Naive thymus-derived CD8-positive, alpha-beta T cell (primary cell): Measurements from ENCODE around the gene TNKS1BP1. TPM values are rescaled to one million over a fixed set of nuclear protein-coding genes. Genes with fewer than 3 reads are reported as not detected.
"Not testable (repeated sequence)": the region's sequence is repeated elsewhere in the genome, so short reads cannot be mapped to it uniquely, and the experiment has no call there.

Experiments used
- ATAC-seq, 2 donors: fragments of 150-1000 bp; cut with Tn5 transposase in 1 of 2; sonication (Bioruptor Pico), chemical (Tn5 transposase) in 1 of 2; 1 replicate in 1 of 2; 2 replicates in 1 of 2; pipeline ENCODE4 v1.10.0; 2021; ENCODE audit warnings: mild to moderate bottlenecking in 2 of 2, moderate library complexity in 2 of 2
- POLR2A ChIA-PET: fragments of 350-600 bp; sonication (Branson Sonifier 250); formaldehyde crosslinking; loops from one replicate; lab custom pipeline; 2021; ENCODE audit warnings: antibody characterized with exemption; lab: Charles Lee
- DNase-seq, 10 donors: peaks; one replicate each; pipeline versions ENCODE4 v3.0.0 to v3.0.0-alpha.2; 2020 to 2022
- H3K27ac Mint-ChIP-seq, 10 donors: one replicate each; pipeline ENCODE4 v1.8.0; 2020 to 2022; ENCODE audit warnings: mild to moderate bottlenecking in 10 of 10, mixed read lengths in 10 of 10, moderate library complexity in 4 of 10, inconsistent platforms in 1 of 10
- H3K27me3 Mint-ChIP-seq, 5 donors: one replicate each; pipeline ENCODE4 v1.8.0; 2021 to 2022; ENCODE audit warnings: mixed read lengths in 5 of 5
- H3K36me3 Mint-ChIP-seq, 3 donors: one replicate each; pipeline ENCODE4 v1.8.0; 2020 to 2022; ENCODE audit warnings: mixed read lengths in 3 of 3, mild to moderate bottlenecking in 2 of 3, inconsistent platforms in 1 of 3
- H3K4me1 Mint-ChIP-seq, 4 donors: one replicate each; pipeline ENCODE4 v1.8.0; 2021 to 2022; ENCODE audit warnings: mixed read lengths in 4 of 4
- H3K4me3 Mint-ChIP-seq, 10 donors: one replicate each; pipeline ENCODE4 v1.8.0; 2020 to 2022; ENCODE audit warnings: mild to moderate bottlenecking in 10 of 10, mixed read lengths in 10 of 10, moderate library complexity in 6 of 10, inconsistent platforms in 1 of 10
- H3K9me3 Mint-ChIP-seq, 9 donors: one replicate each; pipeline ENCODE4 v1.8.0; 2020 to 2022; ENCODE audit warnings: mixed read lengths in 9 of 9, mild to moderate bottlenecking in 3 of 9, inconsistent platforms in 1 of 9, moderate library complexity in 1 of 9
- polyA plus RNA-seq, 3 donors: library from polyadenylated mRNA; unstranded; fragments of 300-500 nt; fragmentation: Illumina TruSeq; gene quantifications; one replicate each; pipeline ENCODE4 v1.2.3, GENCODE V29; 2021
- total RNA-seq, 8 experiments: library from RNA in 2 of 8; stranded (reverse) in 2 of 8; gene quantifications; one replicate each; pipeline ENCODE4 v1.2.3 and lab custom pipeline; 2021 to 2026

Gene TNKS1BP1
- total and polyA plus RNA-seq, 5 experiments from 2014 or later, result 0.97 to 20.9 (median 6.7) TPM

- Mint-ChIP-seq H3K4me1 (peaks cover 3 to 13% (median 5%) of the 10 kb centered on the region in 4 donors), H3K9me3 (peaks cover 0 to 2% (median 0%) of the 10 kb centered on the region in 9 donors), H3K4me3 (no peak overlapping the region), H3K27me3 (no peaks in the 10 kb centered on the region), H3K36me3 (peaks cover 3 to 14% (median 9%) of the 10 kb centered on the region in 3 donors), H3K27ac (peak overlapping the region in 1 of 10 donors; percentile 57)
- ATAC-seq, result no peak
- DNase-seq, result peak in 1 of 10 donors; percentile 23
- POLR2A ChIA-PET, result no interaction called here
Measured at GRCh38 chr11:57306161-57306876, 18.4 kb downstream of the TNKS1BP1 start.

GRCh38 chr11:57305523-57305922 lies 19.2 kb downstream of the TNKS1BP1 start:
- no peak overlapping the region for H3K27ac Mint-ChIP-seq
- H3K36me3 Mint-ChIP-seq, result peaks cover 8 to 22% (median 17%) of the 10 kb centered on the region in 3 donors
- H3K9me3 Mint-ChIP-seq, result peaks cover 0 to 2% (median 0%) of the 10 kb centered on the region in 9 donors
- peak in 1 of 10 donors; percentile 48 for DNase-seq
- POLR2A ChIA-PET, result no interaction called here
- no peak overlapping the region for H3K4me3 Mint-ChIP-seq
- H3K27me3 Mint-ChIP-seq, result no peaks in the 10 kb centered on the region
- ATAC-seq, result no peak
- H3K4me1 Mint-ChIP-seq, result peaks cover 0 to 13% (median 3%) of the 10 kb centered on the region in 4 donors

- peak in 1 of 10 donors; percentile 50 for DNase-seq
- H3K4me1 Mint-ChIP-seq, result peaks cover 0 to 6% (median 3%) of the 10 kb centered on the region in 4 donors
Measured at GRCh38 chr11:57303990-57304579, 20.7 kb downstream of the TNKS1BP1 start.

DNA sequence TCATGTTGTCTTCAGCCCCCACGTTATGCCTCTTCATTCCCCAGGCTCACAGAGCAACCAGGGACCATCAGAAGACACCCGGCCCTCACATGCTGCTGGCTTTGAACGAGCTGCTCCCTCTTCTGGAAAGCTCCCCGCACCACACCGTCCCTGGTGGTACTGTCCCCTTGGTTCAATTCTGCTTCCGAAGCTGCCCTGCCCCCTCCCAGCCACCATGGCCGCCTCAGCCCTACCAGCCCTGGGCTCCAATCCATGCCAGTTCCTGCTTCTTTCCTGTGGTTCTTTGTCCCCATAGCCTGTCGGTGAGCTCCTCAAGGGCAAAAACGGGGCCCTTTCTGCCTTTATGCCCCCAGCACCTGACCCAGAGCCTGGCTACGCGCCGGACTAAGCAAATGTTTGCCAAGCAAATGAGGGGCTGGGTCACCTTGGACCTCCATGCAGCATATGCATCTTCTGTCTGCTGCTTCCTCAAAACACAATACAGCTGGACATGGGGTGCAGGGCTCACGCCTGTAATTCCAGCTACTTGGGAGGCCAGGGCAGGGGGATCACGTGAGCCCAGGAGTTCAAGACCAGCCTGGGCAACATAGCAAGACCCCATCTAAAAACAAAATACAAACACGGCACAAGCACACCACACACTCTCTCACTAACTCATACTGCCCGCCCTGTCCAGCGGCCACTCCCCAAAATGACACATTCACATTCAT lies 21.3 kb downstream of the TNKS1BP1 start:
- Mint-ChIP-seq H3K4me1 (peaks cover 0 to 6% (median 1%) of the 10 kb centered on the region in 4 donors), H3K36me3 (peaks cover 16 to 38% (median 37%) of the 10 kb centered on the region in 3 donors), H3K4me3 (no peak overlapping the region), H3K27me3 (no peaks in the 10 kb centered on the region), H3K9me3 (peaks cover 0 to 14% (median 7%) of the 10 kb centered on the region in 9 donors), H3K27ac (no peak overlapping the region)
- peak in 1 of 10 donors; percentile 58 for DNase-seq
- ATAC-seq, result no peak
- POLR2A ChIA-PET, result no interaction called here

More at GRCh38 chr11:57303990-57304579, 20.7 kb downstream of the TNKS1BP1 start:
- Mint-ChIP-seq H3K36me3 (peaks cover 15 to 35% (median 32%) of the 10 kb centered on the region in 3 donors), H3K4me3 (no peak overlapping the region), H3K27ac (no peak overlapping the region), H3K27me3 (no peaks in the 10 kb centered on the region), H3K9me3 (peaks cover 0 to 9% (median 5%) of the 10 kb centered on the region in 9 donors)
- ATAC-seq, result no peak
- POLR2A ChIA-PET, result no interaction called here

DNA sequence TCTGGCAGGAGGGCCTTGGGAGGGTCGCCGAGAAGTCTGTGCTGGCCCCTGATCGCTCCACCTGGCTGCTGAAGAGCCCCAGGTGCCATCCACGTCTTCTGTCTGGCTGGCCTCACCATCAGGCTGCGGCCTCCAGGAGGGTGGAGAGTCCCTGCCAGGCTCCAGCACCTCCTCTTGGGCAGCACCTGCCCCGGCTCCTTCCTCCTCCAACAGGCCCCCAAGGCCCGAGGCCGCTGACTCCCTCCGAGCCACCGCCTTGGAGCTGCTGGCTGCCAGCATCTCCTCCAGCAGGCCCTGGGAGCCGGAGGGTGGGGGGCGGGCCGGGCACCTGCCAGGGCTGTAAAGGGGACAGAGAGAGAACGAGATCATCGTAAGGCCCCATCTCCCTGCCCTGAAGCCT lies 22.3 kb downstream of the TNKS1BP1 start:
- POLR2A ChIA-PET, result no interaction called here
- peaks cover 16 to 44% (median 39%) of the 10 kb centered on the region in 3 donors for H3K36me3 Mint-ChIP-seq
- peaks cover 0 to 6% (median 1%) of the 10 kb centered on the region in 4 donors for H3K4me1 Mint-ChIP-seq
- peaks cover 0 to 23% (median 11%) of the 10 kb centered on the region in 9 donors for H3K9me3 Mint-ChIP-seq
- H3K27ac Mint-ChIP-seq, result no peak overlapping the region
- no peaks in the 10 kb centered on the region for H3K27me3 Mint-ChIP-seq
- ATAC-seq (no peak), DNase-seq (no peak)
- H3K4me3 Mint-ChIP-seq, result no peak overlapping the region

GRCh38 chr11:57301711-57302423 lies 22.9 kb downstream of the TNKS1BP1 start:
- H3K27ac Mint-ChIP-seq, result no peak overlapping the region
- H3K36me3 Mint-ChIP-seq, result peaks cover 18 to 46% (median 39%) of the 10 kb centered on the region in 3 donors
- peaks cover 0 to 23% (median 11%) of the 10 kb centered on the region in 9 donors for H3K9me3 Mint-ChIP-seq
- no peak overlapping the region for H3K4me3 Mint-ChIP-seq
- peak in 1 of 10 donors; percentile 36 for DNase-seq
- peaks cover 0 to 2% (median 0%) of the 10 kb centered on the region in 4 donors for H3K4me1 Mint-ChIP-seq
- no peaks in the 10 kb centered on the region for H3K27me3 Mint-ChIP-seq
- ATAC-seq, result no peak
- POLR2A ChIA-PET, result no interaction called here

- ATAC-seq, result no peak
- Mint-ChIP-seq H3K4me1 (peaks cover 0 to 2% (median 0%) of the 10 kb centered on the region in 4 donors), H3K27me3 (no peaks in the 10 kb centered on the region), H3K36me3 (peaks cover 25 to 50% (median 39%) of the 10 kb centered on the region in 3 donors), H3K4me3 (no peak overlapping the region), H3K9me3 (peaks cover 0 to 27% (median 12%) of the 10 kb centered on the region in 9 donors), H3K27ac (no peak overlapping the region)
- POLR2A ChIA-PET, result no interaction called here
- no peak for DNase-seq
Measured at GRCh38 chr11:57300785-57301184, 24.0 kb downstream of the TNKS1BP1 start.

- DNase-seq (no peak), ATAC-seq (no peak)
- Mint-ChIP-seq H3K4me1 (peaks cover 0 to 2% (median 0%) of the 10 kb centered on the region in 4 donors), H3K9me3 (peaks cover 0 to 27% (median 12%) of the 10 kb centered on the region in 9 donors), H3K4me3 (no peak overlapping the region), H3K27me3 (no peaks in the 10 kb centered on the region), H3K36me3 (peaks cover 25 to 50% (median 39%) of the 10 kb centered on the region in 3 donors), H3K27ac (no peak overlapping the region)
- POLR2A ChIA-PET, result no interaction called here
Measured at GRCh38 chr11:57299150-57299737, 25.5 kb downstream of the TNKS1BP1 start.

- Mint-ChIP-seq H3K9me3 (peaks cover 0 to 27% (median 12%) of the 10 kb centered on the region in 9 donors), H3K27me3 (no peaks in the 10 kb centered on the region), H3K36me3 (peaks cover 25 to 49% (median 34%) of the 10 kb centered on the region in 3 donors), H3K27ac (no peak overlapping the region), H3K4me1 (no peaks in the 10 kb centered on the region), H3K4me3 (no peak overlapping the region)
- POLR2A ChIA-PET, result no interaction called here
- ATAC-seq, result no peak
- DNase-seq, result no peak
Measured at GRCh38 chr11:57297221-57297620, 27.5 kb downstream of the TNKS1BP1 start.

DNA sequence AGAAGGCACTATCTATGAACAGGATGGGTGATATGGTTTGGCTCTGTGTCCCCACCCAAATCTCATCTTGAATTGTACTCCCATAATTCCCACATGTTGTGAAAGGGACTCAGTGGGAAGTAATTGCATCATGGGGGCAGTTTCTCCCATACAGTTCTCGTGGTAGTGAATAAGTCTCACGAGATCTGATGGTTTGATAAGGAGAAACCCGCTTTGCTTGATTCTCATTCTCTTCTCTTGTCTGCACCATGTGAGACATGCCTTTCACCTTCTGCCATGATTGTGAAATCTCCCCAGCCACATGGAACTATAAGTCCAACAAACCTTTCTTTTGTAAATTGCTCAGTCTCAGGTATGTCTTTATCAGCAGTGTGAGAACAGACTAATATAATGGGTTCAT lies 28.5 kb downstream of the TNKS1BP1 start:
- POLR2A ChIA-PET, ATAC-seq: not testable (repeated sequence)

DNA sequence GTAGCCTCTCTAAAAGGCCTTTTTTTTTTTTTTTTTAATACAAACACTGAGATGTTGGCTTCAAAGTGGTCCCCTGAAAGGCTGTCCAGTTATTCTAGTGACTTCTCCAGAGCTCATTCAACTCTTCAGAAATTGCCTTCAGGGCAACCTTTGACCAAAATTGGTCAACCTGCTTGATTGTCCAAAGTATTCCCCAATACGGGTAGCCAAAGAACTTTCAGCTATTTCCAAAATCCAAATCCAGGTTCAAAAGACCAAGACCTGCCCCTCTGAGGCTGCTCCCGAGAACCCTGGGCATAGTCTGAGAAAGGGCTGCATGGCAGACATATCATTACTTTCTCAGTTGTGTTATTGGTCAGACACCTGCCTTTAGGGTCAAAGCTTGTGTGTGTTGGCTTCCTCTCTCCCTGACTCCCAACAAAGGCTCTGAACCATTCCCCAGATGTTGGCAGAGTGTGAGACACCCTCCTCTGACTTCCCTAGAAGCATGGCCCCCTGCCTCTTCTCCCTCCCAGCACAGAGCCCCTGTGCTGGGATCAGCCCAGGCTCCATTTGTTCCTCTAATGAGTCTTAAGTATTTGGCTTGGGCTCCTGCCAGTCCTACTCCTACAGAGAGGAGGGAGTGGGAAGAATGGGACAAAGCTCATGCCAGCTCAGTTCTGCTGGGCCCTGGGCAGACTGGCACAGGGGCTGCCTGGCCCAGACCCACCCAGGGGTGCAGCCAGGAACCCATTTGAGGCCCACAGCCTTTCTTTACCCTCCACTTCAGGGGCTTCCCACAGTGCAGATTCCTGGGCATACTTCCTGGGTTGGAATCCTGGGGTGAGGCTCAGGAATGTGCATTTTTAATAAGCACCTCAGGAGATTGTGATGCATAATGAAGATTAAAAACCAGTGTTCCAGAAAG lies 30.3 kb downstream of the TNKS1BP1 start:
- Mint-ChIP-seq H3K4me1 (no peaks in the 10 kb centered on the region), H3K27me3 (peaks cover 0 to 7% (median 3%) of the 10 kb centered on the region in 5 donors), H3K4me3 (no peak overlapping the region), H3K27ac (no peak overlapping the region), H3K36me3 (peaks cover 8 to 22% (median 14%) of the 10 kb centered on the region in 3 donors), H3K9me3 (peaks cover 0 to 22% (median 11%) of the 10 kb centered on the region in 9 donors)
- ATAC-seq (no peak), DNase-seq (no peak)
- POLR2A ChIA-PET, result interaction anchor here (0.7 kb wide), 1 partner anchor 31 kb away, joined by 4 read pairs; no protein-coding TSS in a partner anchor

More for the DNA sequence above, 28.5 kb downstream of the TNKS1BP1 start:
- H3K4me3 Mint-ChIP-seq, H3K27ac Mint-ChIP-seq, DNase-seq, H3K4me1 Mint-ChIP-seq, H3K27me3 Mint-ChIP-seq: not testable (repeated sequence)
- H3K36me3 Mint-ChIP-seq, result peaks cover 21 to 39% (median 24%) of the 10 kb centered on the region in 3 donors
- H3K9me3 Mint-ChIP-seq, result peaks cover 0 to 27% (median 12%) of the 10 kb centered on the region in 9 donors
